Measurements from ENCODE around the gene PDZK1IP1.
A peak's percentile ranks its signal among the peaks of the same experiment; 100 is the strongest.
"Not testable (repeated sequence)": the region's sequence is repeated elsewhere in the genome, so short reads cannot be mapped to it uniquely, and the experiment has no call there.

Gene PDZK1IP1

GRCh38 chr1:47178020-47178419 is 11.8 kb downstream of the PDZK1IP1 start:
- Mint-ChIP-seq H3K4me1 (peaks cover 4% of the 10 kb centered on the region), H3K27me3 (peaks cover 62% of the 10 kb centered on the region), H3K4me3 (no peak overlapping the region), H3K36me3 (no peaks in the 10 kb centered on the region), H3K9me3 (no peaks in the 10 kb centered on the region), H3K27ac (no peak overlapping the region)
- no peak for DNase-seq
- CTCF ChIA-PET: interaction anchor here (0.8 to 8.3 kb wide), 12 partner anchors 13 to 773 kb away, joined by 3 to 102 read pairs (median 4); partner anchors contain the start of genes FOXD2 and PDZK1IP1

GRCh38 chr1:47175227-47175934 is 14.5 kb downstream of the PDZK1IP1 start:
- Mint-ChIP-seq H3K27ac (no peak overlapping the region), H3K9me3 (no peaks in the 10 kb centered on the region), H3K27me3 (peaks cover 40% of the 10 kb centered on the region), H3K4me1 (peaks cover 4% of the 10 kb centered on the region), H3K36me3 (no peaks in the 10 kb centered on the region), H3K4me3 (no peak overlapping the region)
- CTCF ChIA-PET: interaction anchor here (0.7 to 2.0 kb wide), 14 partner anchors 10 to 274 kb away, joined by 3 to 10 read pairs (median 4); partner anchors contain the start of gene PDZK1IP1
- DNase-seq: peak; percentile 69

- CTCF ChIA-PET: interaction anchor here (1.1 to 2.0 kb wide), 6 partner anchors 10 to 275 kb away, joined by 3 to 10 read pairs (median 6); no protein-coding TSS in a partner anchor
- Mint-ChIP-seq H3K4me3 (no peak overlapping the region), H3K27ac (no peak overlapping the region), H3K27me3 (peaks cover 33% of the 10 kb centered on the region), H3K4me1 (peaks cover 4% of the 10 kb centered on the region), H3K36me3 (no peaks in the 10 kb centered on the region), H3K9me3 (no peaks in the 10 kb centered on the region)
- no peak for DNase-seq
Observed at GRCh38 chr1:47174656-47175020, 15.2 kb downstream of the PDZK1IP1 start.

GRCh38 chr1:47172782-47173181 is 17.1 kb downstream of the PDZK1IP1 start:
- H3K27me3 Mint-ChIP-seq: peaks cover 20% of the 10 kb centered on the region
- H3K27ac Mint-ChIP-seq: no peak overlapping the region
- H3K4me1 Mint-ChIP-seq: no peaks in the 10 kb centered on the region
- H3K9me3 Mint-ChIP-seq: no peaks in the 10 kb centered on the region
- CTCF ChIA-PET: no interaction called here
- no peak overlapping the region for H3K4me3 Mint-ChIP-seq
- no peak for DNase-seq
- H3K36me3 Mint-ChIP-seq: no peaks in the 10 kb centered on the region

- Mint-ChIP-seq H3K36me3 (no peaks in the 10 kb centered on the region), H3K27ac (no peak overlapping the region), H3K27me3 (peaks cover 31% of the 10 kb centered on the region), H3K9me3 (no peaks in the 10 kb centered on the region), H3K4me1 (no peaks in the 10 kb centered on the region), H3K4me3 (no peak overlapping the region)
- CTCF ChIA-PET: interaction anchor here (1.1 to 1.4 kb wide), 2 partner anchors 11 to 14 kb away, joined by 4 to 5 read pairs; no protein-coding TSS in a partner anchor
- DNase-seq: no peak
Observed at GRCh38 chr1:47164552-47164951, 25.3 kb downstream of the PDZK1IP1 start.

- no peak for DNase-seq
- H3K36me3 Mint-ChIP-seq: no peaks in the 10 kb centered on the region
- H3K27ac Mint-ChIP-seq: no peak overlapping the region
- H3K9me3 Mint-ChIP-seq: no peaks in the 10 kb centered on the region
- H3K27me3 Mint-ChIP-seq: peaks cover 31% of the 10 kb centered on the region
- H3K4me1 Mint-ChIP-seq: no peaks in the 10 kb centered on the region
- CTCF ChIA-PET: no interaction called here
- no peak overlapping the region for H3K4me3 Mint-ChIP-seq
Observed at GRCh38 chr1:47161298-47162040, 28.4 kb downstream of the PDZK1IP1 start.

- Mint-ChIP-seq H3K9me3 (no peaks in the 10 kb centered on the region), H3K36me3 (no peaks in the 10 kb centered on the region), H3K4me1 (no peaks in the 10 kb centered on the region), H3K4me3 (no peak overlapping the region), H3K27ac (no peak overlapping the region), H3K27me3 (peaks cover 24% of the 10 kb centered on the region)
- no peak for DNase-seq
- CTCF ChIA-PET: no interaction called here
Observed at GRCh38 chr1:47160716-47161115, 29.1 kb downstream of the PDZK1IP1 start.

- H3K4me1 Mint-ChIP-seq, DNase-seq, H3K9me3 Mint-ChIP-seq, H3K27ac Mint-ChIP-seq, H3K4me3 Mint-ChIP-seq, CTCF ChIA-PET, H3K27me3 Mint-ChIP-seq, H3K36me3 Mint-ChIP-seq: not testable (repeated sequence)
Observed at GRCh38 chr1:47157957-47158356, 31.9 kb downstream of the PDZK1IP1 start.

GRCh38 chr1:47156457-47156856 is 33.4 kb downstream of the PDZK1IP1 start:
- H3K27me3 Mint-ChIP-seq: peaks cover 11% of the 10 kb centered on the region
- not testable (repeated sequence) for DNase-seq, H3K4me1 Mint-ChIP-seq, H3K36me3 Mint-ChIP-seq, H3K27ac Mint-ChIP-seq, H3K9me3 Mint-ChIP-seq, H3K4me3 Mint-ChIP-seq
- CTCF ChIA-PET: interaction anchor here (1.2 kb wide), 1 partner anchor 23 kb away, joined by 3 read pairs; no protein-coding TSS in a partner anchor

GRCh38 chr1:47149162-47149561 is 40.7 kb downstream of the PDZK1IP1 start:
- H3K4me3 Mint-ChIP-seq, H3K27ac Mint-ChIP-seq, DNase-seq, H3K36me3 Mint-ChIP-seq, H3K4me1 Mint-ChIP-seq, H3K9me3 Mint-ChIP-seq: not testable (repeated sequence)
- H3K27me3 Mint-ChIP-seq: peaks cover 29% of the 10 kb centered on the region
- CTCF ChIA-PET: interaction anchor here (1.1 kb wide), 1 partner anchor 26 kb away, joined by 3 read pairs; no protein-coding TSS in a partner anchor

GRCh38 chr1:47147047-47147785 is 42.6 kb downstream of the PDZK1IP1 start:
- DNase-seq: no peak
- Mint-ChIP-seq H3K9me3 (no peaks in the 10 kb centered on the region), H3K27me3 (peaks cover 29% of the 10 kb centered on the region), H3K27ac (peak overlapping the region; percentile 40), H3K4me1 (no peaks in the 10 kb centered on the region), H3K4me3 (no peak overlapping the region), H3K36me3 (no peaks in the 10 kb centered on the region)
- CTCF ChIA-PET: no interaction called here

- H3K9me3 Mint-ChIP-seq: not testable (repeated sequence)
Observed at GRCh38 chr1:47146495-47146894, 43.3 kb downstream of the PDZK1IP1 start.

GRCh38 chr1:47143654-47144053 is 46.2 kb downstream of the PDZK1IP1 start:
- DNase-seq, H3K36me3 Mint-ChIP-seq, H3K9me3 Mint-ChIP-seq, H3K27ac Mint-ChIP-seq, H3K4me3 Mint-ChIP-seq, H3K4me1 Mint-ChIP-seq, CTCF ChIA-PET: not testable (repeated sequence)
- peaks cover 12% of the 10 kb centered on the region for H3K27me3 Mint-ChIP-seq

More at GRCh38 chr1:47146495-47146894, 43.3 kb downstream of the PDZK1IP1 start:
- H3K27ac Mint-ChIP-seq, CTCF ChIA-PET, H3K4me3 Mint-ChIP-seq, H3K36me3 Mint-ChIP-seq, H3K4me1 Mint-ChIP-seq, DNase-seq: not testable (repeated sequence)
- peaks cover 22% of the 10 kb centered on the region for H3K27me3 Mint-ChIP-seq

GRCh38 chr1:47140358-47140757 is 49.5 kb downstream of the PDZK1IP1 start:
- H3K4me1 Mint-ChIP-seq, DNase-seq, CTCF ChIA-PET, H3K27ac Mint-ChIP-seq, H3K9me3 Mint-ChIP-seq, H3K4me3 Mint-ChIP-seq, H3K36me3 Mint-ChIP-seq: not testable (repeated sequence)
- H3K27me3 Mint-ChIP-seq: peaks cover 11% of the 10 kb centered on the region
